Osteoblast (primary cell): ENCODE measurements around the gene GNPAT. TPM values are rescaled to one million over a fixed set of nuclear protein-coding genes. Genes with fewer than 3 reads are reported as not detected.

Experiments used
- DNase-seq: peaks from one replicate; pipeline ENCODE4 v3.0.0; 2011; ENCODE audit warnings: low spot score, mixed read lengths; ENCODE audit not compliant: insufficient read length; ENCODE audit errors: missing footprints
- H2AFZ ChIP-seq: 2 replicates; pipeline ENCODE4 v1.6.0; 2011; ENCODE audit warnings: mild to moderate bottlenecking, low read length
- H3K27ac ChIP-seq: 2 replicates; pipeline ENCODE4 v1.5.1; 2011; ENCODE audit warnings: mild to moderate bottlenecking, low read depth, low read length, moderate library complexity
- H3K27me3 ChIP-seq: 2 replicates; pipeline ENCODE4 v1.6.0; 2012; ENCODE audit warnings: mild to moderate bottlenecking, control low read depth, inconsistent platforms, low read length, moderate library complexity; ENCODE audit not compliant: insufficient read depth
- H3K36me3 ChIP-seq: 2 replicates; pipeline ENCODE4 v1.5.1; 2011; ENCODE audit warnings: mild to moderate bottlenecking, low read length, control low read depth, moderate library complexity; ENCODE audit not compliant: insufficient read depth
- H3K4me1 ChIP-seq: 2 replicates; pipeline ENCODE4 v1.5.1; 2011; ENCODE audit warnings: mild to moderate bottlenecking, low read length, control low read depth, moderate library complexity; ENCODE audit not compliant: insufficient read depth
- H3K4me2 ChIP-seq: 2 replicates; pipeline ENCODE4 v1.6.0; 2011; ENCODE audit warnings: mild to moderate bottlenecking, low read length; ENCODE audit not compliant: insufficient read depth
- H3K4me3 ChIP-seq: fragments of 200-600 bp; sonication (generic); 3 replicates; pipeline ENCODE4 v1.5.1; 2012; ENCODE audit warnings: mild to moderate bottlenecking, low read length, inconsistent platforms; ENCODE audit not compliant: insufficient read depth
- H3K79me2 ChIP-seq: 2 replicates; pipeline ENCODE4 v1.6.0; 2012; ENCODE audit warnings: mild to moderate bottlenecking, low read length, control low read depth, inconsistent platforms; ENCODE audit not compliant: insufficient read depth
- H3K9me3 ChIP-seq: 2 replicates; pipeline ENCODE4 v1.5.1; 2011; ENCODE audit warnings: low read depth, low read length, control low read depth
- H4K20me1 ChIP-seq: 2 replicates; pipeline ENCODE4 v1.6.0; 2012; ENCODE audit warnings: mild to moderate bottlenecking, low read length, control low read depth; ENCODE audit not compliant: insufficient read depth
- total RNA-seq: library from RNA; depleted of rRNA; stranded (reverse); fragments of >200 nt; gene quantifications from 2 replicates; pipeline ENCODE4 v1.2.3, GENCODE V29; 2012
- TF ChIP-seq, protein P1 (sequence below): IDR thresholded peaks from 2 replicates; pipeline ENCODE4 v1.5.1; 2011; ENCODE audit warnings: mild to moderate bottlenecking, low read depth, low read length, moderate library complexity; ENCODE audit errors: extremely low read depth

GNPAT gene
- total RNA-seq, 1 donor: 52.1 TPM

DNA sequence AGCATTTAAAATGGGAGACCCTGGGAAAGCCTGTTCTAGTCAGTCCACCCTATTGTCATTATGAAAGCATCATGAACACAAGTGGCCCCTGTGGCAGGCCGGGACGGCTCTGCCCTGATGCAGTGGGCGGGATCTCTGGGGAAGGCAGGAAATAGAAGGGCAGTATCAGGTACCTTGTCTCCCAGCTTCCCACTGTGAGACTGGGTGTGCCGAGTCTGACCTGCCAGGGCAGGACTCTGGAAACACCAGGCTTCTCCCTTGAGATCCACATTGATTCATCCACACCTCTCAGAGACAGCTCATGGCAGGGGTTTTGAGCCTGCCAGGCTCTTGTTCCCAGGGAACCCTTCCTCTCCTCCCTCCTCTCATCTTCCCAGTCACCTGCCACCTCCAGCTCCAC, 24.5 kb upstream of the GNPAT start:
- Histone ChIP-seq H3K9me3 (no peaks in the 10 kb centered on the region), H2AFZ (no peak overlapping the region), H3K79me2 (no peaks in the 10 kb centered on the region), H3K36me3 (no peaks in the 10 kb centered on the region), H3K4me1 (no peaks in the 10 kb centered on the region), H3K4me3 (no peak overlapping the region), H3K27ac (no peak overlapping the region), H3K27me3 (peaks cover 12% of the 10 kb centered on the region), H4K20me1 (no peaks in the 10 kb centered on the region), H3K4me2 (no peak overlapping the region)
- TF ChIP-seq, protein P1, sequence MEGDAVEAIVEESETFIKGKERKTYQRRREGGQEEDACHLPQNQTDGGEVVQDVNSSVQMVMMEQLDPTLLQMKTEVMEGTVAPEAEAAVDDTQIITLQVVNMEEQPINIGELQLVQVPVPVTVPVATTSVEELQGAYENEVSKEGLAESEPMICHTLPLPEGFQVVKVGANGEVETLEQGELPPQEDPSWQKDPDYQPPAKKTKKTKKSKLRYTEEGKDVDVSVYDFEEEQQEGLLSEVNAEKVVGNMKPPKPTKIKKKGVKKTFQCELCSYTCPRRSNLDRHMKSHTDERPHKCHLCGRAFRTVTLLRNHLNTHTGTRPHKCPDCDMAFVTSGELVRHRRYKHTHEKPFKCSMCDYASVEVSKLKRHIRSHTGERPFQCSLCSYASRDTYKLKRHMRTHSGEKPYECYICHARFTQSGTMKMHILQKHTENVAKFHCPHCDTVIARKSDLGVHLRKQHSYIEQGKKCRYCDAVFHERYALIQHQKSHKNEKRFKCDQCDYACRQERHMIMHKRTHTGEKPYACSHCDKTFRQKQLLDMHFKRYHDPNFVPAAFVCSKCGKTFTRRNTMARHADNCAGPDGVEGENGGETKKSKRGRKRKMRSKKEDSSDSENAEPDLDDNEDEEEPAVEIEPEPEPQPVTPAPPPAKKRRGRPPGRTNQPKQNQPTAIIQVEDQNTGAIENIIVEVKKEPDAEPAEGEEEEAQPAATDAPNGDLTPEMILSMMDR: no peak
- peak; percentile 64 for DNase-seq

DNA sequence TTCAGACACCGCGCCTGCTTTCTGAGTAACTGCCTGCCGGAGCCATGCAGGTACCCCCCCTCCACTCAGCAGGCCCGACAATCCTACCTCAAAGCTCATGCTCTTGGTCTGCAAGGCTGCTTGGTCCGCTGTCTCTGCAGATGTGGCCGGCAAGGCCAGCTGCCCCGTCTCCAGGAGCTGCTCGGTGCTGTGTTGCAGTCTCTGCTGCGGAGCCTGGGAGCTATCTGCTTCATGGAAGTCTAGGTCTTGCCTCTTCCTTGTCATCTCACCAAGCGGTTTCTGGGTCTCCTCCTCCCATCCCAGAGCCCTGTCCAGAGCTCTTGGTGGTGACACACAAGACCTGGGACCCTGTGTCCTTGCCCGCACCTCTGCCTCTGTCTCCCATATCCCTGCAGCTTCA, 24.0 kb upstream of the GNPAT start:
- Histone ChIP-seq H2AFZ (no peak overlapping the region), H3K27me3 (peaks cover 12% of the 10 kb centered on the region), H3K27ac (no peak overlapping the region), H3K9me3 (no peaks in the 10 kb centered on the region), H4K20me1 (no peaks in the 10 kb centered on the region), H3K79me2 (no peaks in the 10 kb centered on the region), H3K36me3 (no peaks in the 10 kb centered on the region), H3K4me1 (no peaks in the 10 kb centered on the region), H3K4me3 (no peak overlapping the region), H3K4me2 (no peak overlapping the region)
- TF ChIP-seq, protein P1: no peak
- peak; percentile 48 for DNase-seq

DNA sequence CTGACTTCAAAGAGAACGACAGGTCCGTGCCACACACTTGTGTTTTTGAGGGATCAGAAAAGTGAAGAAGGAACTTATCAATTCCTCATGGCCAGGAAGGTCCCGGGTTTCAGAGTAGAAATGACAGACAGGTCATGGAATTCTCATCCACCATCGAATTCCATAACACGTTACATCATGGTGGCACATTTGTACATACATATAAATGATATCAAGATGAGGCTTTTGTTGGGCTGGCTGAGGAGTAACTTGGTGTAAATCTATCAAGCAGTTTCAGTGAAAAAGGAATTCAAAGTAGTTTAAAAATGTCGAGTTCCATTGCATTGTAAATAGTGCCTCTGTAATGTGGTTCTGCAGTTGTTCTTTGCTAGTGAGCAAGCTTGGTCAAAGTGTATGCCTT, 22.9 kb upstream of the GNPAT start:
- Histone ChIP-seq H3K4me2 (no peak overlapping the region), H3K27ac (no peak overlapping the region), H3K79me2 (no peaks in the 10 kb centered on the region), H3K9me3 (no peaks in the 10 kb centered on the region), H3K4me1 (no peaks in the 10 kb centered on the region), H3K36me3 (no peaks in the 10 kb centered on the region), H3K4me3 (no peak overlapping the region), H3K27me3 (peaks cover 10% of the 10 kb centered on the region), H2AFZ (no peak overlapping the region), H4K20me1 (no peaks in the 10 kb centered on the region)
- no peak for DNase-seq
- TF ChIP-seq, protein P1: no peak

DNA sequence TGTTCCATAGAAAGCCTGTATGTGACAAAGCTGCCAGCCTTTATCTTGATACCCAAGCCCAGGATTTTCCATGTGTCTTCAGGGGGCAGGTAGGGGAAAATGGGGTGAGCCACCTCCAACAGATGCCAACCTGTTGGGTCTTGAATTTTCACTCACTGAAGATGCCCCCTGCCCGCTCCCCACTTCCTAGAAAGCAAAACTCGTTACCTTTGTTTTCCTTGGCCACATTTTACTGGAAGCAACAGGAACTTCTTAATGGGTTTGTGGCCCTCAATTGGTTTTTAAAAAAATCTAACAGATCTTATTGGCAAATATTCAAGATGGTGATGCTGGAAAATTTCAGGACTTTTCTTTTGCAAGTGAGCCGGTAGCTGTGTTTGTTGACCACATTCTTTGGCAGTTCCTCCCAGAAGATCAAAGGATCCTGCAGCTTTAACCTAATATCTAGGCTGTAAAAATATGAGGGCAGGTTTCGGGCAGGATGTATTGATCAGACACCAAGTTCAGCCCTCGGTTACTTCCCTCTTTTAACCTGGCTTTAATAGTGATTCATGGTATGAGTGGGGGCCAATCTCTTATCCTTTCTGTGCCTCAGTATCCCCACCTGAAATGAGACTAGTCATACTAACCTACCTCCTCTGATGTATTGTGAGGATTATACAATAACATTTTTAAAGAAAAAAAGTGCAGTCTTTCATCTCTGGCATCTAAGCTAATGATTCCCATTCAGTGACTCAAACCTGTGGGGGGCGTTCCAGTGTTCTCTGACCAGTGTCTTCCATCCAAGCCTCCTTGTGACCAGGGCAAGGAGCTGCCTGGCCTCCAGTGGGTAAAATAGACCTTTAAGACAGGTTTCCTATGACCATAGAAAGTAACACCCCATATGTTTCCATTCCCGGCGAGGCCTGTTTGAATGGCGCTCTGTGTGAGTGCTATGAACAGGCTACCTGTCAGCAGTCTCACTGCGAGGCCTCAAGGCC, 21.3 kb upstream of the GNPAT start:
- H4K20me1 ChIP-seq: no peaks in the 10 kb centered on the region
- H3K4me1 ChIP-seq: no peaks in the 10 kb centered on the region
- DNase-seq: no peak
- H3K4me2 ChIP-seq: no peak overlapping the region
- no peak overlapping the region for H2AFZ ChIP-seq
- peaks cover 13% of the 10 kb centered on the region for H3K36me3 ChIP-seq
- H3K79me2 ChIP-seq: no peaks in the 10 kb centered on the region
- H3K27me3 ChIP-seq: peaks cover 10% of the 10 kb centered on the region
- H3K9me3 ChIP-seq: no peaks in the 10 kb centered on the region
- no peak overlapping the region for H3K27ac ChIP-seq
- TF ChIP-seq, protein P1: no peak
- H3K4me3 ChIP-seq: no peak overlapping the region
